Caco-2 (cell line): ENCODE measurements around the gene NPTXR. TPM values are rescaled to one million over a fixed set of nuclear protein-coding genes. Genes with fewer than 3 reads are reported as not detected.

Experiments
- BruUV-seq: library from RNA; stranded (reverse); fragments of 400-500 nt; replicated peaks from 2 replicates; lab custom pipeline; 2021; lab: Mats Ljungman, UMichigan
- CTCF ChIA-PET: fragments of 300-600 bp; sonication (Branson Sonifier 250); formaldehyde crosslinking; loops from one replicate; lab custom pipeline; 2022; ENCODE audit warnings: antibody characterized with exemption; lab: Charles Lee
- POLR2A ChIA-PET: fragments of 300-600 bp; sonication (Branson Sonifier 250); formaldehyde crosslinking; loops from one replicate; lab custom pipeline; 2022; ENCODE audit warnings: antibody characterized with exemption; lab: Charles Lee
- DNase-seq, 2 experiments: peaks; one replicate each; pipeline versions ENCODE4 v3.0.0 to v3.0.0-alpha.2; 2020 to 2022
- H3K27me3 ChIP-seq: replicated peaks from 2 replicates; pipeline ENCODE4 v1.6.0; 2011; ENCODE audit warnings: low read length; ENCODE audit not compliant: control insufficient read depth, insufficient read depth
- H3K36me3 ChIP-seq: 2 replicates; pipeline ENCODE4 v1.5.1; 2011; ENCODE audit warnings: low read length; ENCODE audit not compliant: control insufficient read depth, insufficient read depth
- H3K4me1 ChIP-seq: fragments of 250-450 bp; sonication (Bioruptor Pico); 2 replicates; pipeline ENCODE4 v1.5.1; 2020; ENCODE audit warnings: mild to moderate bottlenecking
- H3K4me3 ChIP-seq: 2 replicates; pipeline ENCODE4 v1.5.1; 2011; ENCODE audit warnings: low read depth, mild to moderate bottlenecking, control low read depth, low read length
- H3K9me3 ChIP-seq: fragments of 250-450 bp; sonication (Bioruptor Pico); 2 replicates; pipeline ENCODE4 v1.5.1; 2020; ENCODE audit warnings: mild to moderate bottlenecking, moderate library complexity
- H3K27ac Mint-ChIP-seq: one replicate; pipeline ENCODE4 v1.8.0; 2022; ENCODE audit warnings: mixed read lengths; ENCODE audit not compliant: unreplicated experiment
- H3K27me3 Mint-ChIP-seq: one replicate; pipeline ENCODE4 v1.8.0; 2022; ENCODE audit warnings: mixed read lengths; ENCODE audit not compliant: insufficient read depth, unreplicated experiment
- H3K36me3 Mint-ChIP-seq: one replicate; pipeline ENCODE4 v1.8.0; 2022; ENCODE audit warnings: mild to moderate bottlenecking, mixed read lengths; ENCODE audit not compliant: insufficient read depth, unreplicated experiment
- H3K4me1 Mint-ChIP-seq: one replicate; pipeline ENCODE4 v1.8.0; 2022; ENCODE audit warnings: low read depth, mixed read lengths; ENCODE audit not compliant: unreplicated experiment
- H3K4me3 Mint-ChIP-seq: one replicate; pipeline ENCODE4 v1.8.0; 2022; ENCODE audit warnings: mild to moderate bottlenecking, moderate library complexity, mixed read lengths; ENCODE audit not compliant: unreplicated experiment
- H3K9me3 Mint-ChIP-seq: one replicate; pipeline ENCODE4 v1.8.0; 2022; ENCODE audit warnings: mixed read lengths; ENCODE audit not compliant: unreplicated experiment
- intact Hi-C: fragments of 100-400 bp; cut with micrococcal nuclease; formaldehyde crosslinking; loops from one replicate; pipeline ENCODE4 v1.10.0; 2022; ENCODE audit not compliant: unreplicated experiment
- total RNA-seq: library from RNA; stranded (reverse); gene quantifications from 2 replicates; pipeline ENCODE4 v1.2.3, GENCODE V29; 2022
- TF ChIP-seq, protein P1 (sequence below), 2 experiments: fragments of 200-600 bp in 1 of 2; IDR thresholded peaks; 1 replicate in 1 of 2; 2 replicates in 1 of 2; pipeline versions ENCODE4 v1.5.1 to v1.8.0; 2011 to 2022; ENCODE audit warnings: antibody characterized with exemption in 1 of 2, control low read depth in 1 of 2, inconsistent platforms in 1 of 2, low read depth in 1 of 2, low read length in 1 of 2, mild to moderate bottlenecking in 1 of 2, moderate library complexity in 1 of 2; ENCODE audit not compliant: insufficient read depth in 1 of 2, severe bottlenecking in 1 of 2, unreplicated experiment in 1 of 2

The NPTXR gene
- total RNA-seq, 1 experiment from 2014 or later = 16.4 TPM

DNA sequence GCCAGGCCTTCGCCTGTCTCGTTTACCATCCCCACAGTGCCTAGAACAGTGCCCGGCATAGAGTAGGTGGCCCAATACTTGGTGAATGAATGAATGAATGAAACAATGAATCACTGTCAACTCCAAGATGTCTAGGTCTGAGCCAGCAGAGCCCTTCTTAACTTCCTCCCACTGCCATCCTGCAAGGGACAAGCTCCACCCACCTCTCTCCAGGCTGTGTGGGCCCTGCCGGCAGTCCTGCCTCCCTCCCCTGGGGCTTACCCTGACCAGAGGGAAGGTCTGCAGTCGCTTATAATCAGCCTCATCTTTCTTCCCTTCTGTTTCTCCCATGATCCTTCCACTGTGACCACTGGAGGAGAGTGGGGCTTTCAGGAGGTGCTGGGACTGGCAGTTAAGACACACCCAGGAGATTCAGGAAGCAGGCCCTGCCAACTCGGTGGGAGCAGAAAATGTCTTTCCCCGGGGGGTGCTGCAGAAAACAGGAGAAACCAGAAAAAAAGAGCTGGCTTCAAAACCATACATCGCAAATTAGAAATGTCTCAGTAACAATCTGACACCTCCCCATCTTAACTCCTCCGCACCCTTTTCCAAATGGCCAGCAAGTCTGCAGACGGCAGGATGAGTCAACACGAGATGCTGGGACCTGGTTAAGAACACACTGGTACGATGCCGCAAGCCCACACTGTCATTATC lies 61.3 kb downstream of the NPTXR start:
- peaks cover 6% of the 10 kb centered on the region for H3K36me3 Mint-ChIP-seq
- CTCF ChIA-PET = no interaction called here
- no TSS peak for BruUV-seq
- Histone ChIP-seq H3K36me3 (no peaks in the 10 kb centered on the region), H3K27me3 (no peaks in the 10 kb centered on the region), H3K4me1 (no peaks in the 10 kb centered on the region), H3K4me3 (no peak overlapping the region), H3K9me3 (no peaks in the 10 kb centered on the region)
- DNase-seq = no peak
- H3K27ac Mint-ChIP-seq = no peak overlapping the region
- no peaks in the 10 kb centered on the region for H3K9me3 Mint-ChIP-seq
- TF ChIP-seq, protein P1, sequence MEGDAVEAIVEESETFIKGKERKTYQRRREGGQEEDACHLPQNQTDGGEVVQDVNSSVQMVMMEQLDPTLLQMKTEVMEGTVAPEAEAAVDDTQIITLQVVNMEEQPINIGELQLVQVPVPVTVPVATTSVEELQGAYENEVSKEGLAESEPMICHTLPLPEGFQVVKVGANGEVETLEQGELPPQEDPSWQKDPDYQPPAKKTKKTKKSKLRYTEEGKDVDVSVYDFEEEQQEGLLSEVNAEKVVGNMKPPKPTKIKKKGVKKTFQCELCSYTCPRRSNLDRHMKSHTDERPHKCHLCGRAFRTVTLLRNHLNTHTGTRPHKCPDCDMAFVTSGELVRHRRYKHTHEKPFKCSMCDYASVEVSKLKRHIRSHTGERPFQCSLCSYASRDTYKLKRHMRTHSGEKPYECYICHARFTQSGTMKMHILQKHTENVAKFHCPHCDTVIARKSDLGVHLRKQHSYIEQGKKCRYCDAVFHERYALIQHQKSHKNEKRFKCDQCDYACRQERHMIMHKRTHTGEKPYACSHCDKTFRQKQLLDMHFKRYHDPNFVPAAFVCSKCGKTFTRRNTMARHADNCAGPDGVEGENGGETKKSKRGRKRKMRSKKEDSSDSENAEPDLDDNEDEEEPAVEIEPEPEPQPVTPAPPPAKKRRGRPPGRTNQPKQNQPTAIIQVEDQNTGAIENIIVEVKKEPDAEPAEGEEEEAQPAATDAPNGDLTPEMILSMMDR (IDR thresholded peaks at IDR 0.05; ENCODE audit: insufficient read depth in 1 of 2, low read depth in 1 of 2, low read length in 1 of 2, severe bottlenecking in 1 of 2, unreplicated experiment in 1 of 2) = no peak
- no peak overlapping the region for H3K4me3 Mint-ChIP-seq
- POLR2A ChIA-PET = no interaction called here
- intact Hi-C loops = no loop called here
- H3K27me3 Mint-ChIP-seq = no peaks in the 10 kb centered on the region
- no peaks in the 10 kb centered on the region for H3K4me1 Mint-ChIP-seq

DNA sequence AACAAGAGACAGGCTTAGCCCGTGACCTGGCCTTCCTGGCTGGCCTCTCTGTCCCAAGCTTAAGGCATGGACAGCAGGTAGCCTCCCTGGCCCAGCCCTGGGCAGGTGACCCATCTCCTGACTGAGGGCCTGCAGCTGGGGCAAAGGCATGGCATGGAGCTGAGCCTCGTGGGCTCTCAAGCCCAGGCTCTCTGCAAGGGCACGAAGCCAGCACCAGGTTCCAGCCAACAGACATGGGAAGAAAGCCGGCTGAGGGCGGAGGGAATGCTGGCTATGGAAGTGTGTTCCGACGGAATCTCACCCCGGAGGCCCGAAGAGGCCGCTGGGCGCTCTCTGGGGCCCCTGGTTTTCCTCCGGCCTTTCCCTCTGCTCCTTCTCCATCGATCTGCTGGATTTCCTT lies 62.8 kb downstream of the NPTXR start:
- H3K4me3 Mint-ChIP-seq = no peak overlapping the region

DNA sequence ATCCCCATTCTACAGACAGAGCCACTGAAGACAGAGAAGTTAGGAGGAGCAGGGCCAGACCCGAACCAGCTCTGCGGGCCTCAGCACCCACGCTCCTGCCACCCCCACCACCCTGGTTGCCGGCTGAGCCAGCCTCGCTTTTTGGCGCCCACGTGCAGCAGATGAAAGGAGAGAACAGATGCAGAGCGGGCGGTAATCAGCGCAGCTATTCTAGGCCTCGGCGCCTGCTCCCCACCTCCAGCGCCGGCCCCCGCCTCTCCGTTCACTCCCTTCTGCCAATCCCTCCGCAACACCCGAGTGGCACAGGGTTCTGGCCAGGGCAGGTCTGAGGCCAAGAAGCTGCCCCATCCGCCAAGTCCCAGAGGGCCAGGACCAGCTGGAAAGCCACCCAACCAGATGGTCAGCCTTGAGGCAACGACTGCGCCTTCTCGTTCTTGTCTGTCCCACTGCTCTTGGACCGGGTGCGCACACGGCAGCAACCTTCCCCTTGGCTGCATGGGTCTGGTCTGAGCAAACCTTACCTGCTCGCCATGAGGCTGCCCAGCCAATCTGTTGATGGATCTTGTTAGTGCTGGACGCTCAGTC lies 66.6 kb downstream of the NPTXR start:
- Mint-ChIP-seq H3K4me1 (no peaks in the 10 kb centered on the region), H3K4me3 (no peak overlapping the region), H3K9me3 (no peaks in the 10 kb centered on the region), H3K27ac (no peak overlapping the region), H3K36me3 (peaks cover 6% of the 10 kb centered on the region), H3K27me3 (no peaks in the 10 kb centered on the region)
- no peaks in the 10 kb centered on the region for H3K4me1 ChIP-seq
- no peaks in the 10 kb centered on the region for H3K9me3 ChIP-seq
- H3K4me3 ChIP-seq = no peak overlapping the region
- ChIA-PET CTCF (interaction anchor here (0.6 kb wide), 1 partner anchor 87 kb away, joined by 6 read pairs; no protein-coding TSS in a partner anchor), POLR2A (no interaction called here)
- BruUV-seq = no TSS peak
- DNase-seq = no peak
- TF ChIP-seq, protein P1 (IDR thresholded peaks at IDR 0.05; ENCODE audit: insufficient read depth in 1 of 2, low read depth in 1 of 2, low read length in 1 of 2, severe bottlenecking in 1 of 2, unreplicated experiment in 1 of 2) = no peak
- no peaks in the 10 kb centered on the region for H3K36me3 ChIP-seq
- no peaks in the 10 kb centered on the region for H3K27me3 ChIP-seq
- intact Hi-C loops = no loop called here

More for the DNA sequence above, 62.8 kb downstream of the NPTXR start:
- TF ChIP-seq, protein P1 (IDR thresholded peaks at IDR 0.05; ENCODE audit: insufficient read depth in 1 of 2, low read depth in 1 of 2, low read length in 1 of 2, severe bottlenecking in 1 of 2, unreplicated experiment in 1 of 2) = no peak
- H3K9me3 ChIP-seq = no peaks in the 10 kb centered on the region
- no peak overlapping the region for H3K4me3 ChIP-seq
- Mint-ChIP-seq H3K9me3 (no peaks in the 10 kb centered on the region), H3K27ac (no peak overlapping the region), H3K27me3 (no peaks in the 10 kb centered on the region), H3K4me1 (no peaks in the 10 kb centered on the region), H3K36me3 (peaks cover 6% of the 10 kb centered on the region)
- no peaks in the 10 kb centered on the region for H3K27me3 ChIP-seq
- no peaks in the 10 kb centered on the region for H3K36me3 ChIP-seq
- H3K4me1 ChIP-seq = no peaks in the 10 kb centered on the region
- intact Hi-C loops = no loop called here
- POLR2A ChIA-PET = no interaction called here
- CTCF ChIA-PET = interaction anchor here (0.6 kb wide), 1 partner anchor 15 kb away, joined by 5 read pairs; no protein-coding TSS in a partner anchor
- DNase-seq = no peak
- BruUV-seq = no TSS peak
